D721Med (cell line): ENCODE data around the gene CTU2.

Experiments used
- DNase-seq: peaks from one replicate; pipeline ENCODE4 v3.0.0; 2011; ENCODE audit warnings: low spot score; ENCODE audit not compliant: insufficient read length
- FAIRE-seq: peaks from 2 replicates; lab custom pipeline; 2011; peaks lifted over from hg19 to GRCh38; lab: Jason Lieb, UNC
- TF ChIP-seq, protein P1 (sequence below): IDR thresholded peaks from 2 replicates; pipeline ENCODE4 v1.5.1; 2012; ENCODE audit warnings: mild to moderate bottlenecking, control low read depth; ENCODE audit not compliant: insufficient read depth; ENCODE audit errors: missing control alignments

Gene CTU2

DNA sequence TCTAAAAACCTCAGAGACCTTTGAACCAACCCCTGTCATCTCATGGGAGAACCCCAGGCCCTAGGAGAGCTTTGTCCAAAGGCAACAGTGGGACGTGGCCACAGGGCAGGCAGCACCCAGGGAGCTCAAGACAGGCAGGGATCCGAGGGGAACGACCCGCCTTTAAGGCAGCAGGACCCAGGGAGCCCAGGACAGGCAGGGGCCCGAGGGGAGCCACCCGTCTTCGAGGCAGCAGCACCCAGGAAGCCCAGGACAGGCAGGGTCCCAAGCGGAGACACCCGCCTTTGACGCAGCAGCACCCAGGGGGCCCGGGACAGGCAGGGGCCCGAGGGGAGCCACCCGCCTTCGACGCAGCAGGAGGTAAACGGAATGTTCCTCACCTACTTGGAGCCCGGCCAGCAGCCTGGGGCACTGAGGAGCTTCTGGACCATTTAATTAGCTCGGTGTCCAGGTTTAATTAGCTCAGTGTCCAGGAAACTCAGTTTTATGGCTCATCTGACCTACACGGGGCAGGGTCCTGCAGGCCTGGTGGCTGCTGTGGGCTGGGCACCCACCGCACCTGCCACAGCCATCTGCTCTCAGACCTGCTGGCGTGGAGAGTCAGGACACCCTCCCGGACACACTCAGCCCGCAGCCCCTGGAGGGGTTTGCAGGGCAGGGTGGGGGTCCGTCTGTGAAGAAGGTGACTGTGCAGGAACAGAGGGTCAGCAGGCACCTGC lies 54.3 kb downstream of the CTU2 start:
- DNase-seq (no peak), FAIRE-seq (no peak)
- TF ChIP-seq, protein P1, sequence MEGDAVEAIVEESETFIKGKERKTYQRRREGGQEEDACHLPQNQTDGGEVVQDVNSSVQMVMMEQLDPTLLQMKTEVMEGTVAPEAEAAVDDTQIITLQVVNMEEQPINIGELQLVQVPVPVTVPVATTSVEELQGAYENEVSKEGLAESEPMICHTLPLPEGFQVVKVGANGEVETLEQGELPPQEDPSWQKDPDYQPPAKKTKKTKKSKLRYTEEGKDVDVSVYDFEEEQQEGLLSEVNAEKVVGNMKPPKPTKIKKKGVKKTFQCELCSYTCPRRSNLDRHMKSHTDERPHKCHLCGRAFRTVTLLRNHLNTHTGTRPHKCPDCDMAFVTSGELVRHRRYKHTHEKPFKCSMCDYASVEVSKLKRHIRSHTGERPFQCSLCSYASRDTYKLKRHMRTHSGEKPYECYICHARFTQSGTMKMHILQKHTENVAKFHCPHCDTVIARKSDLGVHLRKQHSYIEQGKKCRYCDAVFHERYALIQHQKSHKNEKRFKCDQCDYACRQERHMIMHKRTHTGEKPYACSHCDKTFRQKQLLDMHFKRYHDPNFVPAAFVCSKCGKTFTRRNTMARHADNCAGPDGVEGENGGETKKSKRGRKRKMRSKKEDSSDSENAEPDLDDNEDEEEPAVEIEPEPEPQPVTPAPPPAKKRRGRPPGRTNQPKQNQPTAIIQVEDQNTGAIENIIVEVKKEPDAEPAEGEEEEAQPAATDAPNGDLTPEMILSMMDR: no peak

DNA sequence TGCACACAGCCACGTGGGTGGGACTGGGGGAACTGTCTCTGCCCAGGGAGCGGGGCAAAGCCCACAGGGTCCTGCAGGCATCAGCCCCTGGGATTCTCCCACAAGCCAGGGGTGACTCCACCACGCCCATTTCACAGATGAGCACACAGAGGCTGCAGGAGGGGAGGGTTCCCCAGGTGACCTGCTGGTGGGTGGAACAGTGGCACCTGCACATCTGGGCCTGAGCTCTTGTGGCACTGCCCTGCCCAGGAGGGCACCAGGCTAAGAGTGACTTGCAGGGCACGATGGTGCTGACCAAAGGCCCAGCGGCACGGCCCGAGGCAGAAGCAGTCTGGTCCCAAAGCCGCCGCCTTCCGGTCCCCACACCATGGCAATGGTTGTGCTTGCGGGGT lies 54.8 kb downstream of the CTU2 start:
- TF ChIP-seq, protein P1: no peak
- DNase-seq (no peak), FAIRE-seq (no peak)

DNA sequence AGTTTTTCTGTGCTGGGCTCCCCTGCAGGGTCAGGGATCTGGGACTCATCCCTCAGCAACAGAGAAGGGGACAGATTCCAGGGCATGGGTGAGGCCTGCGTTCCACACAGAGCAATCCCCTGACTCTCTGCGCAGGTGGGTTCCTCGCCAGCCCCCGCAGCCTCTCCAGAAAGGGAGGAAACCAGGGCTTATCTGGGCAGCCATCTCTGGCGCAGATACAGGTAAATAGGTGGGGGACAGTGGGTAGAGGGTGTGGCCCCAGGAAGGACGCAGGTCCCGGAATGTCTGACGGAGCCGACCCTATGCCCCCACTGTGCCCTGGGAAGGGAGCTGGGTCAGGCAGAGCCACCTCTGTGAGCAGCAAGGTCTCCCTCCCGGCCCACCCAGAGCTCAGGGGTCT lies 55.5 kb downstream of the CTU2 start:
- TF ChIP-seq, protein P1: no peak
- FAIRE-seq (no peak), DNase-seq (no peak)

DNA sequence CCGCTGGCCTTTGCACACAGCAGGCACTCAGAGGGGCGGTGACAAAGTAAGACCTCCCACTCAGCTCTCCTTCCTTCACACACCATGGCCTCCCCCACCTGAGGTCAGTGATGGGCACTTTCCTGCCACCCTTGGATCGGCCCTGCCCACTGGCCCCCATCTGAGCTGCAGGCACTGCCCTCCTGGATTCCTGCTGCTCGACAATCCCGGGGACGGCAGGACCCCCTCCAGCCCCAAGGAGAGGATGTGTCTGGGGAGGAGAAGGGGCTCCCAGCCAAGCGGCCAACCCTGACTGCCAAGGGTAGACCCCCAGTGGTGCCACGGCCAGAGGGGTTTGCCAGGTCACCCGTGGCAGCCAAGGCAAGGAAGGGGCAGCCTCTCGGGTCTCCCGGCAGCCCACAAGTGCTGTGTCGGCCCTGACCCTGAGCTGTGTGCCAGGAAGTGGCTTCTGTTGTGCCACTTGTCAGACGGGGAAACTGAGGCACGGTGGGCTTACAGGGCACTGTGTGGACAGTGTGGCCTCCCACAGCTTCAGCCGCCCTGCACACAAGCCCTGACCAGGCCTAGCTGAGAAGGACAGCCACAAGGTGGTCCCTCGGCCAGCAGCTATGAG lies 56.1 kb downstream of the CTU2 start:
- FAIRE-seq (no peak), DNase-seq (no peak)
- TF ChIP-seq, protein P1: no peak

DNA sequence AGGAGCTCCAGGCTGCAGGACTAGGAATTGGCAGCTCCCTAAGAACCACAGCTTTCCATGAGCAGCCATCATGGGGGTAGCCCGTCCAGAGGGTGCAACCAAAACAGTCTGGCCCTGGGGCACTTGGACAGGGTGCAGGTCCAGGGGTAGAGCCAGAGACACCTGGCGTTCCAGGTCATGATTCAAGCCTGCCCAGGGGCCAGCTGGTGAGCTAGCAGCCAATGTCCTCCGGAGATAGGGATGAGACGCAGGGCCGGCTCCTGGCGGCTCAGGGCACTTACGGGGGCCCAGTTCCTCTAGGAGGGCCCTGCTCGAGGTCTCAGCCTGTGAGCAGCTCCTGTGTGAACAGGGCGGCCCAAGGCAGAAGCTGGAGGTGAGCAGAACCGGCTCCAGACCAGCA lies 56.6 kb downstream of the CTU2 start:
- TF ChIP-seq, protein P1: no peak
- FAIRE-seq (no peak), DNase-seq (no peak)

DNA sequence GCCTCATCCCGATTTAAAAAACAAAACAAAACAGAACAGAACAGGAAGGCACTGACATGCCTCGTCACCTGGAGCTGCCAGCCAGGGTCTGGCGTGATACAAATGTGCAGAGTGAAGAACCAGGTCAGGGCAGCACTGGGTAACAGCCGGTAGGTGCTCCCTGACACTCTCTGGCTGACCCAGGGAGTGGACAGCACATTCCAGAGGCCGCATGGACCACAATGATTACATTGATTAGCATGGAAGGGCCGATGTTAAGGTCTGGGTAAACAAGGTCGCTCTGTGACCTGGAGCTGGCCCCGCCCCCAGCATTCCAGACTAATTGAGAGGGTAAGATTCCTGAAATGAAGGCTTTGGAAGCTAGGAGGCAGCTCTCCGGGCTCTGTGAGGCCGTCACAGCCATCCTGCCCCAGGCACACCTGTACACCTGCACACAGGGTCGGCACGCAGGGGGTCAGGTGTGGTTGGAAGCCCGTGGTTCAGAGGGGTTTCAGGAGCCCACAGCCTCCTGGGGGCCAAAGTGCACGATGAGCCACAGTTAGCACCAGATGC lies 57.3 kb downstream of the CTU2 start:
- TF ChIP-seq, protein P1: no peak
- DNase-seq: no peak
- no peak for FAIRE-seq

DNA sequence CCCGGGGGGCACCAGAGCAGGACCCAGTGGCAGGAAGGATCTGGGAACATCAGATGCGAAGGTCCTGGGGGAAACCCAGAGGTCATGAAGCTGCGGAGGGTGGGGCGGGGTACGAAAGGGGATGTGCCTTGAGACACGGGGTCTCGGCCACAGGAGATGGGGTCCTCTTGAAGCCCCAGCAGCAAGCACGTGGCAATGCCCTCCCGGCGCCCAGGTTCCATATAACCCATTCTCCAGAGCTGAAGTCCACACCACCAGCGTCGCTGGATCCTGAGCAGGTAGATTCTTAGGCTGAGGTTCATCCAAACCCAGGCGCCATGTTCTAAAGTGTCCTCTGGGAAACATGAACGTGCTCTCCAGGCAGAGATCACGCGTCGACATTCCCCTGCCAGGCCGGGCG lies 57.8 kb downstream of the CTU2 start:
- no peak for DNase-seq
- TF ChIP-seq, protein P1: no peak
- FAIRE-seq: no peak
